ENCODE data around the gene CNTNAP2.

Gene CNTNAP2

GRCh38 chr7:148107443-148108127, 1991.0 kb downstream of the CNTNAP2 start:
- H3K27ac ChIP-seq (ENCODE audit: low read length) = no peak overlapping the region
- peaks cover 3% of the 10 kb centered on the region for H3K27me3 ChIP-seq (ENCODE audit: insufficient read depth, low read length, poor library complexity)
- ATAC-seq (ENCODE audit: insufficient read depth, low read depth) (no peak), DNase-seq (no peak)
- no peak overlapping the region for H3K4me2 ChIP-seq (ENCODE audit: insufficient read depth, low read length)
- no peak overlapping the region for H3K4me3 ChIP-seq (ENCODE audit: low read depth in 1 of 2, low read length in 2 of 2)
- H4K20me1 ChIP-seq (ENCODE audit: insufficient read depth, low read length) = no peaks in the 10 kb centered on the region
- H3K4me1 ChIP-seq (ENCODE audit: insufficient read depth, low read length) = no peaks in the 10 kb centered on the region
- no peaks in the 10 kb centered on the region for H3K9me3 ChIP-seq (ENCODE audit: insufficient read depth, low read length, severe bottlenecking)
- H2AFZ ChIP-seq (ENCODE audit: low read depth, low read length) = no peak overlapping the region
- no peaks in the 10 kb centered on the region for H3K36me3 ChIP-seq (ENCODE audit: insufficient read depth, low read length)
- H3K9ac ChIP-seq (ENCODE audit: low read depth, low read length) = no peak overlapping the region
- no peaks in the 10 kb centered on the region for H3K79me2 ChIP-seq (ENCODE audit: insufficient read depth, low read length)
- no peak for TF ChIP-seq CTCF (IDR thresholded peaks at IDR 0.05; ENCODE audit: borderline replicate concordance, extremely low read depth, low read length, poor library complexity, severe bottlenecking)
- TF ChIP-seq EZH2 (IDR thresholded peaks at IDR 0.05; ENCODE audit: borderline replicate concordance, low read depth, low read length, severe bottlenecking) = no peak

- H3K9ac ChIP-seq (ENCODE audit: low read depth, low read length) = no peak overlapping the region
- no peak overlapping the region for H3K4me2 ChIP-seq (ENCODE audit: insufficient read depth, low read length)
- H3K9me3 ChIP-seq (ENCODE audit: insufficient read depth, low read length, severe bottlenecking) = no peaks in the 10 kb centered on the region
- no peaks in the 10 kb centered on the region for H4K20me1 ChIP-seq (ENCODE audit: insufficient read depth, low read length)
- peaks cover 3% of the 10 kb centered on the region for H3K27me3 ChIP-seq (ENCODE audit: insufficient read depth, low read length, poor library complexity)
- no peaks in the 10 kb centered on the region for H3K4me1 ChIP-seq (ENCODE audit: insufficient read depth, low read length)
- no peak overlapping the region for H2AFZ ChIP-seq (ENCODE audit: low read depth, low read length)
- H3K27ac ChIP-seq (ENCODE audit: low read length) = no peak overlapping the region
- no peak for TF ChIP-seq EZH2 (IDR thresholded peaks at IDR 0.05; ENCODE audit: borderline replicate concordance, low read depth, low read length, severe bottlenecking)
- TF ChIP-seq CTCF (IDR thresholded peaks at IDR 0.05; ENCODE audit: borderline replicate concordance, extremely low read depth, low read length, poor library complexity, severe bottlenecking) = no peak
- no peaks in the 10 kb centered on the region for H3K79me2 ChIP-seq (ENCODE audit: insufficient read depth, low read length)
- no peak for DNase-seq
- ATAC-seq (ENCODE audit: insufficient read depth, low read depth) = no peak
- no peak overlapping the region for H3K4me3 ChIP-seq (ENCODE audit: low read depth in 1 of 2, low read length in 2 of 2)
- no peaks in the 10 kb centered on the region for H3K36me3 ChIP-seq (ENCODE audit: insufficient read depth, low read length)
Observed at GRCh38 chr7:148108381-148108780, 1991.8 kb downstream of the CNTNAP2 start.

GRCh38 chr7:148110097-148110868, 1993.7 kb downstream of the CNTNAP2 start:
- H3K4me2 ChIP-seq (ENCODE audit: insufficient read depth, low read length) = no peak overlapping the region
- H3K36me3 ChIP-seq (ENCODE audit: insufficient read depth, low read length) = no peaks in the 10 kb centered on the region
- ATAC-seq (ENCODE audit: insufficient read depth, low read depth) (no peak), DNase-seq (no peak)
- no peaks in the 10 kb centered on the region for H4K20me1 ChIP-seq (ENCODE audit: insufficient read depth, low read length)
- peaks cover 8% of the 10 kb centered on the region for H3K27me3 ChIP-seq (ENCODE audit: insufficient read depth, low read length, poor library complexity)
- no peak overlapping the region for H2AFZ ChIP-seq (ENCODE audit: low read depth, low read length)
- H3K4me3 ChIP-seq (ENCODE audit: low read depth in 1 of 2, low read length in 2 of 2) = no peak overlapping the region
- H3K4me1 ChIP-seq (ENCODE audit: insufficient read depth, low read length) = no peaks in the 10 kb centered on the region
- no peaks in the 10 kb centered on the region for H3K79me2 ChIP-seq (ENCODE audit: insufficient read depth, low read length)
- H3K27ac ChIP-seq (ENCODE audit: low read length) = no peak overlapping the region
- no peaks in the 10 kb centered on the region for H3K9me3 ChIP-seq (ENCODE audit: insufficient read depth, low read length, severe bottlenecking)
- H3K9ac ChIP-seq (ENCODE audit: low read depth, low read length) = no peak overlapping the region
- TF ChIP-seq EZH2 (IDR thresholded peaks at IDR 0.05; ENCODE audit: borderline replicate concordance, low read depth, low read length, severe bottlenecking) (no peak), CTCF (IDR thresholded peaks at IDR 0.05; ENCODE audit: borderline replicate concordance, extremely low read depth, low read length, poor library complexity, severe bottlenecking) (peak; percentile 13)
